SU-DHL-6 (cell line): ENCODE measurements around the gene CDH13.

ENCODE experiments used
- H2AFZ ChIP-seq: fragments of 200-600 bp; sonication (generic); 2 replicates; pipeline ENCODE4 v1.6.1; 2014; ENCODE audit warnings: low read depth, mild to moderate bottlenecking, moderate library complexity, mixed read lengths, antibody characterized with exemption, low read length; ENCODE audit not compliant: severe bottlenecking
- H3F3A ChIP-seq: fragments of 200-600 bp; shearing (Covaris generic); 2 replicates; pipeline ENCODE4 v1.6.0; 2016; ENCODE audit warnings: antibody characterized with exemption, mild to moderate bottlenecking; ENCODE audit not compliant: insufficient read depth
- H3K27ac ChIP-seq: fragments of 200-600 bp; sonication (generic); 2 replicates; pipeline ENCODE4 v1.5.1; 2016; ENCODE audit warnings: low read depth, mild to moderate bottlenecking, low read length, moderate library complexity, mixed read lengths
- H3K27me3 ChIP-seq: fragments of 200-600 bp; sonication (generic), shearing (Covaris generic); 2 replicates; pipeline ENCODE4 v1.6.0; 2014; ENCODE audit warnings: mild to moderate bottlenecking, low read length
- H3K36me3 ChIP-seq: fragments of 200-600 bp; sonication (generic); 2 replicates; pipeline ENCODE4 v1.6.1; 2014; ENCODE audit warnings: mild to moderate bottlenecking, low read length, mixed read lengths
- H3K4me2 ChIP-seq: fragments of 300-600, 200-600 bp; shearing (Covaris generic), sonication (generic); 2 replicates; pipeline ENCODE4 v1.6.0; 2014; ENCODE audit warnings: low read length, low read depth, mild to moderate bottlenecking; ENCODE audit not compliant: poor library complexity, severe bottlenecking
- H3K4me3 ChIP-seq: fragments of 200-600 bp; sonication (generic); 2 replicates; pipeline ENCODE4 v1.5.1; 2014; ENCODE audit warnings: antibody characterized with exemption, low read length, mild to moderate bottlenecking, mixed read lengths; ENCODE audit not compliant: insufficient read depth, poor library complexity, severe bottlenecking
- H3K79me2 ChIP-seq: fragments of 200-600 bp; sonication (generic); 2 replicates; pipeline ENCODE4 v1.6.1; 2014; ENCODE audit warnings: mild to moderate bottlenecking, low read length, moderate library complexity; ENCODE audit not compliant: insufficient read depth
- H3K9ac ChIP-seq: fragments of 200-600 bp; sonication (generic); 2 replicates; pipeline ENCODE4 v1.7.0; 2014; ENCODE audit warnings: mild to moderate bottlenecking, low read length
- H3K9me2 ChIP-seq: fragments of 200-600 bp; sonication (generic); replicated peaks from 2 replicates; pipeline ENCODE4 v1.6.1; 2014; ENCODE audit warnings: low read length; ENCODE audit not compliant: insufficient read depth
- H3K9me3 ChIP-seq: fragments of 200-600 bp; sonication (generic); 2 replicates; pipeline ENCODE4 v1.6.1; 2014; ENCODE audit warnings: low read length, mixed read lengths; ENCODE audit not compliant: insufficient read depth
- H4K20me1 ChIP-seq: fragments of 200-600 bp; sonication (generic); 2 replicates; pipeline ENCODE4 v1.6.1; 2014; ENCODE audit warnings: low read depth, mild to moderate bottlenecking, antibody characterized with exemption, low read length, moderate library complexity, mixed read lengths
- EZH2phosphoT487 ChIP-seq: fragments of 200-600 bp; sonication (generic), shearing (Covaris generic); conservative IDR thresholded peaks from 2 replicates; pipeline ENCODE4 v1.6.1; 2018; ENCODE audit warnings: mild to moderate bottlenecking, antibody characterized with exemption, low read length, moderate library complexity, mixed read lengths
- TF ChIP-seq, protein P1 (sequence below): fragments of 200-600 bp; sonication (generic); IDR thresholded peaks from one replicate; pipeline ENCODE4 v1.5.1; 2017; ENCODE audit warnings: antibody characterized with exemption, mild to moderate bottlenecking, low read length, moderate library complexity; ENCODE audit not compliant: insufficient read depth, poor library complexity, severe bottlenecking

The CDH13 gene

DNA sequence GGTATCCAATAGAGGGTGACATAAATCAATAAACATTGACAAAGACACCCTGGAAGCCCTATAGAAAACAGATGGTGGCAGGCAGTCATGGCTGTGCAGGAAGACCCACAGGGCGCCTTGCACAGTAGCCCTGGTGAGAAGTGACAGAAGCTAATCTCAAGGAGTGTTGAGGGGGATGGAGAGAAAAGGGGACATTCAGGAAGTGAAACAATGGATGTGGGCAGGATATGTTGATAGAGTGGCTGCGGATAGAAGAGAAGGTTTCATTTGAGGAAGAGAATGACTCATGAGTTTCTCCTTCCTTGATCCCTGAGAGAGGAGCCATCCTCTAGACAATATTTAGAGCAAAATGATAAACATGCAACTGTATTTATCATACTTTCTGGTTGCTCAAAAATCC, 712.2 kb downstream of the CDH13 start:
- Histone ChIP-seq H3K36me3 (no peaks in the 10 kb centered on the region), H3K27ac (no peak overlapping the region), H2AFZ (no peak overlapping the region), H3K9me3 (no peaks in the 10 kb centered on the region), H3K9me2 (no peaks in the 10 kb centered on the region), H3K4me2 (no peak overlapping the region), H3K27me3 (no peaks in the 10 kb centered on the region), H3F3A (no peaks in the 10 kb centered on the region), H3K79me2 (no peaks in the 10 kb centered on the region), H3K4me3 (no peak overlapping the region), H4K20me1 (no peaks in the 10 kb centered on the region), H3K9ac (no peak overlapping the region)
- TF ChIP-seq EZH2phosphoT487, result no peak
- TF ChIP-seq, protein P1, sequence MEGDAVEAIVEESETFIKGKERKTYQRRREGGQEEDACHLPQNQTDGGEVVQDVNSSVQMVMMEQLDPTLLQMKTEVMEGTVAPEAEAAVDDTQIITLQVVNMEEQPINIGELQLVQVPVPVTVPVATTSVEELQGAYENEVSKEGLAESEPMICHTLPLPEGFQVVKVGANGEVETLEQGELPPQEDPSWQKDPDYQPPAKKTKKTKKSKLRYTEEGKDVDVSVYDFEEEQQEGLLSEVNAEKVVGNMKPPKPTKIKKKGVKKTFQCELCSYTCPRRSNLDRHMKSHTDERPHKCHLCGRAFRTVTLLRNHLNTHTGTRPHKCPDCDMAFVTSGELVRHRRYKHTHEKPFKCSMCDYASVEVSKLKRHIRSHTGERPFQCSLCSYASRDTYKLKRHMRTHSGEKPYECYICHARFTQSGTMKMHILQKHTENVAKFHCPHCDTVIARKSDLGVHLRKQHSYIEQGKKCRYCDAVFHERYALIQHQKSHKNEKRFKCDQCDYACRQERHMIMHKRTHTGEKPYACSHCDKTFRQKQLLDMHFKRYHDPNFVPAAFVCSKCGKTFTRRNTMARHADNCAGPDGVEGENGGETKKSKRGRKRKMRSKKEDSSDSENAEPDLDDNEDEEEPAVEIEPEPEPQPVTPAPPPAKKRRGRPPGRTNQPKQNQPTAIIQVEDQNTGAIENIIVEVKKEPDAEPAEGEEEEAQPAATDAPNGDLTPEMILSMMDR, result no peak

GRCh38 chr16:83343935-83344366, 717.2 kb downstream of the CDH13 start:
- Histone ChIP-seq H3K9me2 (no peaks in the 10 kb centered on the region; the same call in 1 of the 2 replicates), H3K27ac (no peak overlapping the region)
- no peak for TF ChIP-seq EZH2phosphoT487
- TF ChIP-seq, protein P1, result no peak

GRCh38 chr16:83345846-83346640, 719.3 kb downstream of the CDH13 start:
- Histone ChIP-seq H2AFZ (no peak overlapping the region), H3K9me2 (no peaks in the 10 kb centered on the region; the same call in 1 of the 2 replicates)

More at GRCh38 chr16:83343935-83344366, 717.2 kb downstream of the CDH13 start:
- Histone ChIP-seq H3K27me3 (no peaks in the 10 kb centered on the region), H2AFZ (no peak overlapping the region), H3F3A (no peaks in the 10 kb centered on the region), H3K9ac (no peak overlapping the region), H3K4me3 (no peak overlapping the region), H3K4me2 (no peak overlapping the region), H3K9me3 (no peaks in the 10 kb centered on the region), H3K36me3 (no peaks in the 10 kb centered on the region), H4K20me1 (no peaks in the 10 kb centered on the region), H3K79me2 (no peaks in the 10 kb centered on the region)

More at GRCh38 chr16:83345846-83346640, 719.3 kb downstream of the CDH13 start:
- H3K27me3 ChIP-seq, result no peaks in the 10 kb centered on the region
- H3K4me2 ChIP-seq, result no peak overlapping the region
- no peaks in the 10 kb centered on the region for H3K79me2 ChIP-seq
- no peaks in the 10 kb centered on the region for H3K9me3 ChIP-seq
- H3K9ac ChIP-seq, result no peak overlapping the region
- H3K36me3 ChIP-seq, result no peaks in the 10 kb centered on the region
- no peak overlapping the region for H3K4me3 ChIP-seq
- H3F3A ChIP-seq, result no peaks in the 10 kb centered on the region
- TF ChIP-seq EZH2phosphoT487, result no peak
- TF ChIP-seq, protein P1, result no peak
- no peaks in the 10 kb centered on the region for H4K20me1 ChIP-seq
- H3K27ac ChIP-seq, result no peak overlapping the region
